Measurements from ENCODE around the gene PLXNB3. TPM values are rescaled to one million over a fixed set of nuclear protein-coding genes. Genes with fewer than 3 reads are reported as not detected.

The PLXNB3 gene
- total and polyA plus RNA-seq, 2 donors (not counting 1 experiment from before 2014, with no cell fraction given): 0.25 TPM; not detected in 1

- Histone ChIP-seq H4K20me1 (ENCODE audit: control insufficient read depth, insufficient read depth, low read length, poor library complexity, severe bottlenecking) (no peaks in the 10 kb centered on the region), H3K4me1 (ENCODE audit: control insufficient read depth in 2 of 2, insufficient read depth in 2 of 2, low read length in 2 of 2) (peaks cover 4 to 19% of the 10 kb centered on the region in 2 donors), H3K4me3 (ENCODE audit: control extremely low read depth in 1 of 5, extremely low read depth in 1 of 5, insufficient read depth in 1 of 5, low read depth in 2 of 5, low read length in 4 of 5) (no peak overlapping the region), H3K9ac (ENCODE audit: low read length) (no peak overlapping the region), H3K4me2 (replicated peaks; ENCODE audit: low read depth, low read length, poor library complexity, severe bottlenecking) (no peak overlapping the region), H2AFZ (ENCODE audit: insufficient read depth, low read depth, low read length, poor library complexity, severe bottlenecking) (no peak overlapping the region), H3K27ac (ENCODE audit: low read length in 2 of 2) (no peak overlapping the region), H3K79me2 (ENCODE audit: control insufficient read depth, insufficient read depth, low read length) (no peaks in the 10 kb centered on the region), H3K27me3 (replicated peaks in 1 of 4; ENCODE audit: control extremely low read depth in 1 of 4, control insufficient read depth in 3 of 4, insufficient read depth in 4 of 4, low read length in 3 of 4) (peaks cover 0 to 38% (median 8%) of the 10 kb centered on the region in 4 experiments), H3K36me3 (replicated peaks in 1 of 2; ENCODE audit: control extremely low read depth in 1 of 2, control insufficient read depth in 1 of 2, extremely low read depth in 1 of 2, insufficient read depth in 2 of 2, low read length in 1 of 2) (no peaks in the 10 kb centered on the region), H3K9me3 (ENCODE audit: control extremely low read depth in 1 of 3, control insufficient read depth in 2 of 3, insufficient read depth in 1 of 3, low read length in 2 of 3) (no peaks in the 10 kb centered on the region)
- CTCF ChIA-PET: no interaction called here
- H3K4me3 Mint-ChIP-seq: no peak overlapping the region
- POLR2A ChIA-PET: no interaction called here
- ATAC-seq (ENCODE audit: low read depth): no peak
- H3K9me3 Mint-ChIP-seq (ENCODE audit: insufficient read depth): no peaks in the 10 kb centered on the region
- peaks cover 22% of the 10 kb centered on the region for H3K27me3 Mint-ChIP-seq
- no CpG with 5 or more reads among the region's 9 CpGs for WGBS (ENCODE audit: insufficient coverage)
- no peak for TF ChIP-seq CTCF (IDR thresholded peaks at IDR 0.05)
- no peak for TF ChIP-seq EZH2 (IDR thresholded peaks at IDR 0.05; ENCODE audit: borderline replicate concordance, insufficient read depth, low read depth, low read length, poor library complexity, severe bottlenecking)
- peaks cover 10% of the 10 kb centered on the region for H3K4me1 Mint-ChIP-seq
- no peak overlapping the region for H3K27ac Mint-ChIP-seq
- DNase-seq: no peak
- intact Hi-C loops (cut with micrococcal nuclease): no loop called here
Observed at GRCh38 chrX:153821066-153821465, 57.0 kb downstream of the PLXNB3 start.

- TF ChIP-seq EZH2 (IDR thresholded peaks at IDR 0.05; ENCODE audit: borderline replicate concordance, insufficient read depth, low read depth, low read length, poor library complexity, severe bottlenecking): no peak
- TF ChIP-seq CTCF (IDR thresholded peaks at IDR 0.05): no peak
- POLR2A ChIA-PET: no interaction called here
- Histone ChIP-seq H2AFZ (ENCODE audit: insufficient read depth, low read depth, low read length, poor library complexity, severe bottlenecking) (no peak overlapping the region), H3K27ac (ENCODE audit: low read length in 2 of 2) (no peak overlapping the region), H3K4me3 (ENCODE audit: control extremely low read depth in 1 of 5, extremely low read depth in 1 of 5, insufficient read depth in 1 of 5, low read depth in 2 of 5, low read length in 4 of 5) (no peak overlapping the region), H3K9me3 (ENCODE audit: control extremely low read depth in 1 of 3, control insufficient read depth in 2 of 3, insufficient read depth in 1 of 3, low read length in 2 of 3) (peaks cover 0 to 6% (median 0%) of the 10 kb centered on the region in 3 donors), H4K20me1 (ENCODE audit: control insufficient read depth, insufficient read depth, low read length, poor library complexity, severe bottlenecking) (no peaks in the 10 kb centered on the region), H3K27me3 (replicated peaks in 1 of 4; ENCODE audit: control extremely low read depth in 1 of 4, control insufficient read depth in 3 of 4, insufficient read depth in 4 of 4, low read length in 3 of 4) (peaks cover 0 to 37% (median 10%) of the 10 kb centered on the region in 4 experiments), H3K9ac (ENCODE audit: low read length) (no peak overlapping the region), H3K4me2 (replicated peaks; ENCODE audit: low read depth, low read length, poor library complexity, severe bottlenecking) (no peak overlapping the region), H3K4me1 (ENCODE audit: control insufficient read depth in 2 of 2, insufficient read depth in 2 of 2, low read length in 2 of 2) (peaks cover 8 to 15% of the 10 kb centered on the region in 2 donors), H3K79me2 (ENCODE audit: control insufficient read depth, insufficient read depth, low read length) (no peaks in the 10 kb centered on the region), H3K36me3 (replicated peaks in 1 of 2; ENCODE audit: control extremely low read depth in 1 of 2, control insufficient read depth in 1 of 2, extremely low read depth in 1 of 2, insufficient read depth in 2 of 2, low read length in 1 of 2) (no peaks in the 10 kb centered on the region)
- peaks cover 7% of the 10 kb centered on the region for H3K4me1 Mint-ChIP-seq
- 73% methylated on average over 2 of the region's 10 CpGs for WGBS (ENCODE audit: insufficient coverage)
- no peak overlapping the region for H3K27ac Mint-ChIP-seq
- H3K4me3 Mint-ChIP-seq: no peak overlapping the region
- DNase-seq: no peak
- CTCF ChIA-PET: no interaction called here
- intact Hi-C loops (cut with micrococcal nuclease): no loop called here
- peaks cover 33% of the 10 kb centered on the region for H3K27me3 Mint-ChIP-seq
- no peaks in the 10 kb centered on the region for H3K9me3 Mint-ChIP-seq (ENCODE audit: insufficient read depth)
- no peak for ATAC-seq (ENCODE audit: low read depth)
Observed at GRCh38 chrX:153824348-153824747, 60.3 kb downstream of the PLXNB3 start.

Data from B cell (primary cell).